ENCODE results near the gene LNPEP.

The LNPEP gene

DNA sequence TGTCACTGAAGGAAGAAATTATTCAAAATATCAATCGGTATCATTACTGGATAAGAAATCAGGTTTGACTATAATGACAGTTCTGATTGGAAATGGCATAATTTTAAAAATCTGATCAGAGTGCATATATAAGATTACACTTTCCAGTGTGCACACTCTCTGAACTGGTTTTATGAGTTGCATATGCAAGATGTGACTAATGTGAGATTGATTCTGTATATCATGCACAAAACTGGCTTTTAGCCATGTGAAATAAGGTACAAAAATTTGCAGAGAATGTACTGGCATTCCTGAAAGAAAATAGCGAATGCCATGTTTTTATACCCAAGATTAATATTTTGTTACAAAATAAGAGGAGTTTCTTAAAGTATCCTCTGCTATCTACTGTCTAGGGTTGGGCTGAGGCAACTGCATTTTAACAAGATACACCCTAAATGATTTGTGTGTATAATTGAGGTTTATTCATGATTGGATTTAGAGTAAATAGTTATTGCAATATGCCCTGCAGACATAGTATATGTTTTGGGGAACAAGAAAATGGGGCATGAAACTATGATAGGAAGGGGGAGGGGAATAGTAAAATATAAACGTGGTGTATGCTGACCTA, 70.7 kb downstream of the LNPEP start:
- Histone ChIP-seq H3K27me3 (no peaks in the 10 kb centered on the region), H3K36me3 (peaks cover 7 to 47% (median 26%) of the 10 kb centered on the region in 3 donors), H3K4me1 (no peaks in the 10 kb centered on the region), H3K9me3 (no peaks in the 10 kb centered on the region), H3K27ac (no peak overlapping the region), H3K4me3 (no peak overlapping the region)
- no peak for DNase-seq
- intact Hi-C loops (cut with DNase I; ENCODE audit: low total_unique reads) = no loop called here
- TF ChIP-seq CTCF (IDR thresholded peaks at IDR 0.05) = no peak

DNA sequence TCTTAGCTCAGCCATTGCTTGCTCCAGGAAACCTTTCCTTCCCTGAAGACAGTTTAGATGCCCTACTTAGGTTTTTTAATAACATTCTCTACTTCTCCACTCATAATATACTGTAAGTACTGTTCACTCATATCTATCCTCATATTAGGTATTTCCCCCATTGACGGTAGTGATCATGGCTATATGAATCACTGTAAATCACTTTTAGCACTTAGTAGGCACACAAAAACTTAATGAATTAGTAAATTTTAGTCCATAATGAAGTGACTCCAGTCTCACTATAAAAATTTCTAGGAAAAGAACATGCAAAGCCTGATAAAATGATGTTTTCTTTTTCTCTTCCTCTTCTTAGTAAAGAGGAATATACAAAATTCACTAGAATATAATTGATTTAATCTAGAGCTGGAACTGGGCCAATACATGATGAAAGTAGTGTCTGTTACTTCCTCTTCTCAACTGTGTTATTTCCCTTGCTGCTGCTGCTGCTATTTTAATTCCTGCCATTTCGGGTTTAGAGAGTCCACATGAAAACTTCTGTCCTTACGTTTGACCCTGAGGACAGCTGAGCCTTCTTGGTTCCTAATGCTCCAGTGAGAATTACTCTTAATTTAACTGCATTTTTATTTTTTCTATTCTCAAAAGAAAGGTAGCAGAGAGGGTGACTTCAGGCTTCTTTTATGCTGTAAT, 73.5 kb downstream of the LNPEP start:
- intact Hi-C loops (cut with DNase I; ENCODE audit: low total_unique reads) = no loop called here
- Histone ChIP-seq H3K4me1 (no peaks in the 10 kb centered on the region), H3K9me3 (no peaks in the 10 kb centered on the region), H3K27me3 (no peaks in the 10 kb centered on the region), H3K27ac (no peak overlapping the region), H3K4me3 (no peak overlapping the region), H3K36me3 (peaks cover 22 to 40% (median 30%) of the 10 kb centered on the region in 3 donors)
- TF ChIP-seq CTCF (IDR thresholded peaks at IDR 0.05) = no peak
- no peak for DNase-seq

DNA sequence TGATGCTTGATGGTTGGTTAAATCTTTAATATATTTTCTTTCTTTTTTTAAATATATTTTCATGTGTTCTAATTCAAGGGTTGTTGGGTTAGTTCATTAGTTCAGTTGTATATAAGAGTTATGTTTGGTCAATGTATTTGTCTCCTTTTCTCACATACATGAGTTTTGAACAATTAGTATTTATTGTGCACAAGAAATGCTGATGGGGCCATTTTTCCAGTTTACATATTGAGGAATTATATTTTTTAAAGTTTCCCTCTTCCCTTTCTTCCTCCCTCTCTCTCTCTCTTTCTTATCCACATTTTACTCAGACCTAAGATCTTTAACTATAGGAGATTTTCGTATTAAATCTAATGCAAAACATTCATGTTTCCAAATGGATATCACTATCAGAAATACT, 74.0 kb downstream of the LNPEP start:
- peaks cover 28 to 40% (median 28%) of the 10 kb centered on the region in 3 donors for H3K36me3 ChIP-seq
- no peaks in the 10 kb centered on the region for H3K27me3 ChIP-seq
- TF ChIP-seq CTCF (IDR thresholded peaks at IDR 0.05) = no peak
- no peak for DNase-seq
- H3K9me3 ChIP-seq = no peaks in the 10 kb centered on the region
- intact Hi-C loops (cut with DNase I; ENCODE audit: low total_unique reads) = no loop called here
- no peak overlapping the region for H3K4me3 ChIP-seq
- H3K4me1 ChIP-seq = no peaks in the 10 kb centered on the region
- H3K27ac ChIP-seq = no peak overlapping the region

- TF ChIP-seq CTCF (IDR thresholded peaks at IDR 0.05) = no peak
- H3K27me3 ChIP-seq = no peaks in the 10 kb centered on the region
- DNase-seq = no peak
- no peaks in the 10 kb centered on the region for H3K9me3 ChIP-seq
- no peak overlapping the region for H3K4me3 ChIP-seq
- intact Hi-C loops (cut with DNase I; ENCODE audit: low total_unique reads) = no loop called here
- no peak overlapping the region for H3K27ac ChIP-seq
- no peaks in the 10 kb centered on the region for H3K4me1 ChIP-seq
- H3K36me3 ChIP-seq = peaks cover 26 to 40% (median 34%) of the 10 kb centered on the region in 3 donors
Observed at GRCh38 chr5:97010606-97011005, 74.7 kb downstream of the LNPEP start.

GRCh38 chr5:97011567-97011966, 75.7 kb downstream of the LNPEP start:
- Histone ChIP-seq H3K27me3 (no peaks in the 10 kb centered on the region), H3K9me3 (no peaks in the 10 kb centered on the region), H3K4me1 (no peaks in the 10 kb centered on the region), H3K4me3 (no peak overlapping the region), H3K27ac (no peak overlapping the region), H3K36me3 (peaks cover 29 to 39% (median 37%) of the 10 kb centered on the region in 3 donors)
- no peak for TF ChIP-seq CTCF (IDR thresholded peaks at IDR 0.05)
- no peak for DNase-seq
- intact Hi-C loops (cut with DNase I; ENCODE audit: low total_unique reads) = no loop called here
